C1 segment of cervical spinal cord (tissue), 14 donors: ENCODE measurements around the gene EPS15.
"Not testable (repeated sequence)": the region's sequence is repeated elsewhere in the genome, so short reads cannot be mapped to it uniquely, and the experiment has no call there.

Source experiments
- DNase-seq, 14 donors: peaks; one replicate each; lab custom pipeline; 2025; lab: John Stamatoyannopoulos, UW

Gene EPS15

GRCh38 chr1:51336711-51337110 is 182.4 kb downstream of the EPS15 start:
- DNase-seq: no peak

- DNase-seq: no peak
These were observed 183.1 kb downstream of the EPS15 start for GRCh38 chr1:51336004-51336403.

- peak in 2 of 14 donors; percentile 7 to 22 for DNase-seq
These were observed 187.6 kb downstream of the EPS15 start for GRCh38 chr1:51331206-51332100.

GRCh38 chr1:51330331-51331201 is 188.5 kb downstream of the EPS15 start, which contains the start of gene TTC39A:
TSS of gene TTC39A (minus strand) at chr1:51330562. CDS start at chr1:51330477, 85 bp downstream.
- DNase-seq: no peak

GRCh38 chr1:51329443-51330325 is 189.4 kb downstream of the EPS15 start:
- no peak for DNase-seq

GRCh38 chr1:51328926-51329325 is 190.1 kb downstream of the EPS15 start:
- no peak for DNase-seq

- no peak for DNase-seq
These were observed 190.8 kb downstream of the EPS15 start for GRCh38 chr1:51328279-51328678.

- DNase-seq: no peak
These were observed 191.7 kb downstream of the EPS15 start for GRCh38 chr1:51327386-51327785.

- DNase-seq: no peak
These were observed 192.2 kb downstream of the EPS15 start for GRCh38 chr1:51326839-51327238.

GRCh38 chr1:51325878-51326755 is 192.9 kb downstream of the EPS15 start:
- DNase-seq: no peak

GRCh38 chr1:51325391-51325790 is 193.7 kb downstream of the EPS15 start:
- DNase-seq: no peak

- not testable (repeated sequence) for DNase-seq
These were observed 194.1 kb downstream of the EPS15 start for GRCh38 chr1:51325011-51325385.

GRCh38 chr1:51324251-51325010 is 194.6 kb downstream of the EPS15 start:
- no peak for DNase-seq

- DNase-seq: no peak
These were observed 195.3 kb downstream of the EPS15 start for GRCh38 chr1:51323778-51324177.

- DNase-seq: no peak
These were observed 196.5 kb downstream of the EPS15 start for GRCh38 chr1:51322417-51323101.

- no peak for DNase-seq
These were observed 197.2 kb downstream of the EPS15 start for GRCh38 chr1:51321924-51322280.

GRCh38 chr1:51320967-51321923 is 197.8 kb downstream of the EPS15 start:
- no peak for DNase-seq

GRCh38 chr1:51317798-51318197 is 201.3 kb downstream of the EPS15 start:
- no peak for DNase-seq
